SK-N-MC (cell line): ENCODE measurements around the gene PPP2R2B.
"Not testable (repeated sequence)": the region's sequence is repeated elsewhere in the genome, so short reads cannot be mapped to it uniquely, and the experiment has no call there.

Experiments
- DNase-seq: peaks from one replicate; pipeline ENCODE4 v3.0.0-alpha.2; 2011; ENCODE audit warnings: low read depth, low spot score
- H3K27ac ChIP-seq: fragments of 200-600 bp; sonication (generic); 2 replicates; pipeline ENCODE4 v1.5.1; 2016; ENCODE audit warnings: mixed run types
- H3K36me3 ChIP-seq: fragments of 200-600 bp; sonication (generic); 2 replicates; pipeline ENCODE4 v1.6.1; 2017; ENCODE audit warnings: antibody characterized with exemption, low read length, mixed read lengths; ENCODE audit not compliant: insufficient read depth
- H3K4me3 ChIP-seq: fragments of 200-600 bp; sonication (generic); 2 replicates; pipeline ENCODE4 v1.5.1; 2016
- H3K9ac ChIP-seq: fragments of 200-600 bp; sonication (generic); 2 replicates; pipeline ENCODE4 v1.8.0; 2017; ENCODE audit warnings: mixed run types, mixed read lengths; ENCODE audit not compliant: insufficient read length
- H3K9me3 ChIP-seq: fragments of 200-600 bp; sonication (generic); 2 replicates; pipeline ENCODE4 v1.6.1; 2017; ENCODE audit warnings: low read depth, mild to moderate bottlenecking, antibody characterized with exemption, low read length, moderate library complexity, mixed read lengths
- EZH2 ChIP-seq: fragments of 200-600 bp; sonication (generic); IDR thresholded peaks from one replicate; pipeline ENCODE4 v1.6.1; 2017; ENCODE audit warnings: antibody characterized with exemption
- FOXP2 ChIP-seq: optimal IDR thresholded peaks from 2 replicates; pipeline ENCODE3; 2011; ENCODE audit warnings: mild to moderate bottlenecking, moderate library complexity; ENCODE audit not compliant: insufficient read depth; ENCODE audit errors: extremely low read length, control extremely low read depth
- POLR2AphosphoS5 ChIP-seq: IDR thresholded peaks from 2 replicates; pipeline ENCODE4 v1.6.1; 2012; ENCODE audit warnings: mild to moderate bottlenecking, low read depth, low read length, borderline replicate concordance

The PPP2R2B gene

GRCh38 chr5:146744068-146744745 lies 134.3 kb downstream of the PPP2R2B start:
- Histone ChIP-seq H3K9ac (no peak overlapping the region), H3K27ac (no peak overlapping the region), H3K4me3 (no peak overlapping the region), H3K36me3 (no peaks in the 10 kb centered on the region), H3K9me3 (no peaks in the 10 kb centered on the region)
- no peak for DNase-seq
- no peak for TF ChIP-seq EZH2
- TF ChIP-seq POLR2AphosphoS5, result no peak
- TF ChIP-seq FOXP2, result no peak

DNA sequence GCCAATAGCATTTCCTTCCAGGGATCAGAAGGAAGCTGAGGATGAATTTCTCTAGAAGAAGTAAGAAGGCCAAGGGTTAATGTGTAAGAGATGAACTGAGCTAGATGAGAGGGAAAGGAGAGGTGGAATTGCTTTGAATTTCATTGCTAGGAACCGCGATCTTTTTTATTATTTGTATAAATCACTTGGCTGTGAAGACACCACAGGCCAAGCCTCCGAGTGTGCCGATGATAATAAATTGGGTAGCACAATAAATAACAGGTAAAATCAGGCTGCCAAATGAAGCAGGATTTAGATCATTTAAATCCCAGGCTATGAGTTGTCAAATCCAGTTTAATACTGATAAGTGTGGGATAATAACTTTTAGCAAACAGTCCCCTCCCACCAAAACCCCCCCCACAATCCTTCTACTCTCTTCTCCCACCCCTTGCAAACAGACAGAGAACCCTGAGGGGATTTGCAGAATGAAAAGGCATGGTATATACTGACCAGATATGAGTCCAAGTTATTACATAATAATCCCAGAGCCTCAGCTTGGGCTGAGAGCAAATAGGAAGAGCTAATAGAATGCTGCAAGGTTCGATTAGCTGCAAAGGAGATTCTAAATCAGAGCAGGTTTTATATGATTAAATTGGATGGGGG lies 143.5 kb downstream of the PPP2R2B start:
- no peaks in the 10 kb centered on the region for H3K9me3 ChIP-seq
- H3K9ac ChIP-seq, result no peak overlapping the region
- no peak for DNase-seq
- no peak overlapping the region for H3K27ac ChIP-seq
- TF ChIP-seq FOXP2 (no peak), POLR2AphosphoS5 (no peak), EZH2 (no peak)
- H3K36me3 ChIP-seq, result no peaks in the 10 kb centered on the region
- H3K4me3 ChIP-seq, result no peak overlapping the region

GRCh38 chr5:146732962-146733361 lies 145.6 kb downstream of the PPP2R2B start:
- no peak overlapping the region for H3K9ac ChIP-seq
- no peak overlapping the region for H3K27ac ChIP-seq
- DNase-seq, result no peak
- no peak overlapping the region for H3K4me3 ChIP-seq
- TF ChIP-seq EZH2 (no peak), POLR2AphosphoS5 (no peak), FOXP2 (no peak)
- H3K36me3 ChIP-seq, result no peaks in the 10 kb centered on the region
- no peaks in the 10 kb centered on the region for H3K9me3 ChIP-seq

DNA sequence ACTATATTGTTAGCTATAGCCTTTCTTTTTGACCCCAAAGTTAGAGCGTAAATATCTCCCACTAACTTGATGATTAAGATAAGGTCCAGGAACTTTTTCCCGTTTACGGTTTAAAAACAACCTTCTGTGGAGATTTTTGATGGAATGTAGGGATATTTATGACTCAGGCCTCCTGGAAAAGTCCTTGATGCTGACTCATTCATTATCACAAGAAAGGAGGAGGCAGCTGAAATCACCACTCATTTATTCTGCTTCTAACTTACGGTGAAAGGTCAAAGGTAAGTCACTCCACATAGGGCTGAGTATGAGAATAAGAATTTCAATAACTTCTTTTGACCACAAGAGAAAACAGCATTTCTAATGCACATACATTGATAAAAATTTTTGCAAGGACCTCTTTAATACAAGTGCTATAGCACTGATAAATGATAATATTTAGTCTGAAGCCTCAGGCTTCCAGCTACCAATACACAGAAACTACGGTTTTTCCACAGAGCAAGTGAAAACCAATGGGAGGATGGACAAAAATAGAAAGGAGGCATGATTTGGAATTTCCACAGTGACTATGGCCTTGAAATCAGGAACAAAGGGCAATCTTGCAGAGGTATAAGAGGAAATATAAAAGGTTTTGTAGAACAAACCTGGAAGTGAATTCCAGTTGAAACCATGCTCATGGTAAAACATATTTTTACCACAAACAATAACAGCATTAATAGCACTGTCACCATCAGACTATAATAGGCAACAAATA lies 146.5 kb downstream of the PPP2R2B start:
- Histone ChIP-seq H3K27ac (no peak overlapping the region), H3K36me3 (no peaks in the 10 kb centered on the region), H3K4me3 (no peak overlapping the region), H3K9me3 (no peaks in the 10 kb centered on the region), H3K9ac (no peak overlapping the region)
- TF ChIP-seq POLR2AphosphoS5 (no peak), FOXP2 (no peak)
- DNase-seq, result no peak

GRCh38 chr5:146728746-146729145 lies 149.8 kb downstream of the PPP2R2B start:
- H3K4me3 ChIP-seq, DNase-seq, H3K36me3 ChIP-seq, H3K27ac ChIP-seq, H3K9ac ChIP-seq, H3K9me3 ChIP-seq: not testable (repeated sequence)

- Histone ChIP-seq H3K36me3 (no peaks in the 10 kb centered on the region), H3K27ac (no peak overlapping the region), H3K4me3 (no peak overlapping the region), H3K9ac (no peak overlapping the region), H3K9me3 (no peaks in the 10 kb centered on the region)
- no peak for DNase-seq
- TF ChIP-seq FOXP2 (no peak), EZH2 (no peak), POLR2AphosphoS5 (no peak)
Measured at GRCh38 chr5:146726891-146727290, 151.7 kb downstream of the PPP2R2B start.

- H3K27ac ChIP-seq, result no peak overlapping the region
- H3K9me3 ChIP-seq, result no peaks in the 10 kb centered on the region
- no peak overlapping the region for H3K4me3 ChIP-seq
- no peak for DNase-seq
- no peaks in the 10 kb centered on the region for H3K36me3 ChIP-seq
- H3K9ac ChIP-seq, result no peak overlapping the region
- TF ChIP-seq POLR2AphosphoS5, result no peak
- TF ChIP-seq FOXP2, result no peak
Measured at GRCh38 chr5:146726020-146726419, 152.5 kb downstream of the PPP2R2B start.

DNA sequence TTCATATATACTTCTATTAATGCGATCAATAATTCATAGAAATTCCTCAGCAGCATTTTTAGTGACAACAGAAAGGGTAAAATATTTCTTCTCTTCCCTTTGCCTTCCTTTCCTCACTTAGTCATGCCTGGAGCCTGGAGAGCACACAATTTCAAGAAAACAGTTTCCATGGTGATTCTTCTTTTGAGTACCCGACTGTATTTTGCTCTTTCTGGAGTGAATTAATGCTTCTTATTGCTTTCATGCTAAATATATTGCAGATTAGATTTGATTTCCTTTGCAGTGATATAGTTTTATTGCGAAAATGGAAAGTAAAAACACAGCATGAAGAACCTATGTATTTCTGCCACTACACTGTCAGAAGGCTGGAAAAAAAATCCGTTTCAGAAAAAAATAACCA lies 153.5 kb downstream of the PPP2R2B start:
- Histone ChIP-seq H3K9ac (no peak overlapping the region), H3K36me3 (no peaks in the 10 kb centered on the region)

More for the DNA sequence above, 153.5 kb downstream of the PPP2R2B start:
- Histone ChIP-seq H3K9me3 (no peaks in the 10 kb centered on the region), H3K4me3 (no peak overlapping the region), H3K27ac (no peak overlapping the region)
- no peak for DNase-seq
- TF ChIP-seq FOXP2 (no peak), EZH2 (no peak), POLR2AphosphoS5 (no peak)
